T-helper 2 cell treated with Interferon-gamma antibody and Interleukin-4, amounts not matched to agents 5 μg/mL and 100 μg/mL, for 36 hours (primary cell): Measurements from ENCODE around the gene ANOS1.
"Not testable (repeated sequence)": the region's sequence is repeated elsewhere in the genome, so short reads cannot be mapped to it uniquely, and the experiment has no call there.

Experiments
- DNase-seq: peaks from one replicate; pipeline ENCODE4 v3.0.0; 2021; ENCODE audit warnings: low spot score
- H3K27ac Mint-ChIP-seq: one replicate; pipeline ENCODE4 v1.8.0; 2021; ENCODE audit warnings: mild to moderate bottlenecking, mixed read lengths
- H3K27me3 Mint-ChIP-seq: one replicate; pipeline ENCODE4 v1.8.0; 2021; ENCODE audit warnings: low read depth, mixed read lengths
- H3K36me3 Mint-ChIP-seq: one replicate; pipeline ENCODE4 v1.8.0; 2021; ENCODE audit warnings: low read depth, mixed read lengths
- H3K4me1 Mint-ChIP-seq: one replicate; pipeline ENCODE4 v1.8.0; 2021; ENCODE audit warnings: low read depth, mixed read lengths
- H3K4me3 Mint-ChIP-seq: one replicate; pipeline ENCODE4 v1.8.0; 2022; ENCODE audit warnings: mild to moderate bottlenecking, moderate library complexity, mixed read lengths
- H3K9me3 Mint-ChIP-seq: one replicate; pipeline ENCODE4 v1.8.0; 2021; ENCODE audit warnings: mixed read lengths

ANOS1 gene

GRCh38 chrX:8632924-8633323 lies 99.0 kb downstream of the ANOS1 start:
- Mint-ChIP-seq H3K9me3 (no peaks in the 10 kb centered on the region), H3K36me3 (no peaks in the 10 kb centered on the region), H3K4me1 (no peaks in the 10 kb centered on the region), H3K4me3 (no peak overlapping the region), H3K27me3 (no peaks in the 10 kb centered on the region), H3K27ac (no peak overlapping the region)
- no peak for DNase-seq

GRCh38 chrX:8629871-8630270 lies 102.1 kb downstream of the ANOS1 start:
- no peak overlapping the region for H3K4me3 Mint-ChIP-seq
- no peaks in the 10 kb centered on the region for H3K4me1 Mint-ChIP-seq
- no peaks in the 10 kb centered on the region for H3K36me3 Mint-ChIP-seq
- H3K27ac Mint-ChIP-seq = no peak overlapping the region
- H3K27me3 Mint-ChIP-seq = no peaks in the 10 kb centered on the region
- no peaks in the 10 kb centered on the region for H3K9me3 Mint-ChIP-seq
- DNase-seq = no peak

DNA sequence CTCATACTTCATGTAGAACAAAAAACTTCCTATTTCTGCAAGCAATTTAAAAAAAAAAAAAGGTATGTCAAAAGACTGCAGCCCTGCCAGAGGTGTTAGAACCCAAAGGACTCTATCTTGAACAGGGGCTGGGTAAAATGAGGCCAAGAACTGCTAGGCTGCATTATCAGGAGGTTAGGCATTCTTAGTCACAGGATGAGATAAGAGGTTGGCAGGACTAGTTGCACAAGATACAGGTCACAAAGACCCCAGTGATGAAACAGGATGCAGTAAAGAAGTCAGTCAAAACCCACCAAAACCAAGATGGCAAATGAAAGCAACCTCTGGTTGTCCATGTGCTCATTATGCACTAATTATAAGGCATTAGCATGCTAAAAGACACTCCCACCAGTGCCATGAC lies 104.1 kb downstream of the ANOS1 start:
- Mint-ChIP-seq H3K9me3 (peaks cover 2% of the 10 kb centered on the region), H3K27me3 (no peaks in the 10 kb centered on the region), H3K27ac (no peak overlapping the region), H3K4me3 (no peak overlapping the region), H3K4me1 (no peaks in the 10 kb centered on the region), H3K36me3 (no peaks in the 10 kb centered on the region)
- no peak for DNase-seq

GRCh38 chrX:8607326-8607725 lies 124.6 kb downstream of the ANOS1 start:
- Mint-ChIP-seq H3K9me3 (no peaks in the 10 kb centered on the region), H3K4me1 (no peaks in the 10 kb centered on the region), H3K4me3 (no peak overlapping the region), H3K27ac (no peak overlapping the region), H3K36me3 (no peaks in the 10 kb centered on the region), H3K27me3 (no peaks in the 10 kb centered on the region)
- DNase-seq = no peak

GRCh38 chrX:8604131-8604530 lies 127.8 kb downstream of the ANOS1 start:
- H3K27ac Mint-ChIP-seq = no peak overlapping the region
- H3K4me3 Mint-ChIP-seq = no peak overlapping the region
- H3K36me3 Mint-ChIP-seq = no peaks in the 10 kb centered on the region
- H3K4me1 Mint-ChIP-seq = no peaks in the 10 kb centered on the region
- H3K27me3 Mint-ChIP-seq = no peaks in the 10 kb centered on the region
- no peak for DNase-seq
- H3K9me3 Mint-ChIP-seq = no peaks in the 10 kb centered on the region

GRCh38 chrX:8591501-8591900 lies 140.4 kb downstream of the ANOS1 start:
- DNase-seq = no peak
- Mint-ChIP-seq H3K27ac (no peak overlapping the region), H3K36me3 (no peaks in the 10 kb centered on the region), H3K4me3 (no peak overlapping the region), H3K9me3 (no peaks in the 10 kb centered on the region), H3K4me1 (no peaks in the 10 kb centered on the region), H3K27me3 (no peaks in the 10 kb centered on the region)

- DNase-seq = no peak
- no peaks in the 10 kb centered on the region for H3K9me3 Mint-ChIP-seq
- no peaks in the 10 kb centered on the region for H3K4me1 Mint-ChIP-seq
- no peaks in the 10 kb centered on the region for H3K36me3 Mint-ChIP-seq
- H3K27ac Mint-ChIP-seq = no peak overlapping the region
- no peak overlapping the region for H3K4me3 Mint-ChIP-seq
- H3K27me3 Mint-ChIP-seq = no peaks in the 10 kb centered on the region
Observed at GRCh38 chrX:8586953-8587352, 145.0 kb downstream of the ANOS1 start.

DNA sequence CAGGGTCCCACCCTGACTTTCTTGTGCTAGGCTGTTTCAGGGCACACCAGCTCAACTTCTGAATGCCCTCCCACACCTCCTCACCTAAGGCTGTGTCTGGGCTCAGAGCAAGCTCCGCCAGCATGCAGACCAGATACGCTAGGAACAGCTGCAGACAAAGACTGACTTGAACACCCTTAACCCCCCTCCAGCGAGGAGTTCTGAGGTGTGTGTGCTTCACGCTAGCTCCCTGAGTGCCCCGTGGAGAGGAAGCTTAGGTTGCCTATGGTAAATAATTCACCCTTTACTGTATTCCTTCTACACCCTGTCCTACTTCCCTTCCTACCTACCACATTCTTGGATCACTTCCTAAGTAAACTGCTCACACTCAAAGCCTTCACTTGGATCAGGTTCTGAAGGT lies 152.3 kb downstream of the ANOS1 start:
- H3K36me3 Mint-ChIP-seq = no peaks in the 10 kb centered on the region
- no peaks in the 10 kb centered on the region for H3K27me3 Mint-ChIP-seq
- no peak overlapping the region for H3K4me3 Mint-ChIP-seq
- H3K27ac Mint-ChIP-seq = no peak overlapping the region
- H3K9me3 Mint-ChIP-seq = no peaks in the 10 kb centered on the region
- no peak for DNase-seq
- H3K4me1 Mint-ChIP-seq = no peaks in the 10 kb centered on the region

DNA sequence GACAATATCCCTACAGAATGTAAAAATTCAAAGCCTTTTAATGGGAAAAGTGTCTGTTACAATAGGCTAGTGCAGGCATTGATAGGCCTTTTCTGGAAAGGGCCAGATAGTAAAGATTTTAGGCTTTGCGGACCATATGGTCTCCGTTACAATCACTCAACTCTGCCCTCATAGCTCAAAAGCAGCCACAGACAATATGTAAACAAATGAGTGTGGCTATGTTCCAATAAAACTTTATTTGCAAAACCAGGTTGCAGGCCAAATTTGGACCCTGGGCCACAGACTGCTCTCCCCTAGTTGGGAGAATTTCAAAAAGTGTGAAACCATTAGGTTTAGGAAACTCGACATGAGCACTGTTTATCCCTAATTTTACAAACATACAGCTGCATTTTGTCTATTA lies 155.1 kb downstream of the ANOS1 start:
- H3K9me3 Mint-ChIP-seq = peaks cover 4% of the 10 kb centered on the region
- no peaks in the 10 kb centered on the region for H3K27me3 Mint-ChIP-seq
- H3K27ac Mint-ChIP-seq = no peak overlapping the region
- no peak for DNase-seq
- no peaks in the 10 kb centered on the region for H3K36me3 Mint-ChIP-seq
- H3K4me3 Mint-ChIP-seq = no peak overlapping the region
- no peaks in the 10 kb centered on the region for H3K4me1 Mint-ChIP-seq

- Mint-ChIP-seq H3K4me3 (no peak overlapping the region), H3K36me3 (no peaks in the 10 kb centered on the region), H3K27ac (no peak overlapping the region), H3K4me1 (no peaks in the 10 kb centered on the region), H3K9me3 (peaks cover 3% of the 10 kb centered on the region), H3K27me3 (no peaks in the 10 kb centered on the region)
- no peak for DNase-seq
Observed at GRCh38 chrX:8565729-8566128, 166.2 kb downstream of the ANOS1 start.

GRCh38 chrX:8548446-8548845 lies 183.5 kb downstream of the ANOS1 start:
- H3K4me3 Mint-ChIP-seq = no peak overlapping the region
- no peaks in the 10 kb centered on the region for H3K27me3 Mint-ChIP-seq
- no peak for DNase-seq
- H3K27ac Mint-ChIP-seq = no peak overlapping the region
- no peaks in the 10 kb centered on the region for H3K9me3 Mint-ChIP-seq
- H3K36me3 Mint-ChIP-seq = no peaks in the 10 kb centered on the region
- no peaks in the 10 kb centered on the region for H3K4me1 Mint-ChIP-seq

- no peaks in the 10 kb centered on the region for H3K36me3 Mint-ChIP-seq
- DNase-seq = no peak
- no peak overlapping the region for H3K27ac Mint-ChIP-seq
- no peaks in the 10 kb centered on the region for H3K9me3 Mint-ChIP-seq
- no peak overlapping the region for H3K4me3 Mint-ChIP-seq
- no peaks in the 10 kb centered on the region for H3K4me1 Mint-ChIP-seq
- no peaks in the 10 kb centered on the region for H3K27me3 Mint-ChIP-seq
Observed at GRCh38 chrX:8546715-8547114, 185.2 kb downstream of the ANOS1 start.

GRCh38 chrX:8520791-8521190 lies 211.1 kb downstream of the ANOS1 start:
- H3K27me3 Mint-ChIP-seq = no peaks in the 10 kb centered on the region
- H3K4me1 Mint-ChIP-seq = no peaks in the 10 kb centered on the region
- no peaks in the 10 kb centered on the region for H3K36me3 Mint-ChIP-seq
- H3K27ac Mint-ChIP-seq = no peak overlapping the region
- H3K9me3 Mint-ChIP-seq = no peaks in the 10 kb centered on the region
- DNase-seq = no peak
- no peak overlapping the region for H3K4me3 Mint-ChIP-seq

DNA sequence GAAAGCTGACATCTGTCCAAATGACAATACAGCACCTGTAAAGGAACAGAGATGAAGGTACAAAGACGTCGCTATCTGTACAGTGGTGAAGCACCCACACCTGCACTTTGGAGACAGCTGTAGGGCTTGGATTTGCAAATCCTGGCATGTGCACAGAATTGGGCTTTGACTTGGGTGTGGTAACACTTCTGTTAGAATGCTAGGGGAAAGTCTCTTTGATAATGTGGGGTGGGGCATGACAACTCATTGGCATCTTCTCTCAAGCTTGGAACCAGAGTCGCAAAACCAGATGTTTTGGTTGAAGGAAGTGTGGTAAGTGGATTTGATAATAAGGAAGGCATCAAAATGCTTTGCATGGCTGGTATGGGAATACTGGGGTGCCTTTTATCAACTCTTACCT lies 211.8 kb downstream of the ANOS1 start:
- DNase-seq = no peak
- Mint-ChIP-seq H3K27ac (no peak overlapping the region), H3K27me3 (no peaks in the 10 kb centered on the region), H3K4me1 (no peaks in the 10 kb centered on the region), H3K36me3 (no peaks in the 10 kb centered on the region), H3K4me3 (no peak overlapping the region), H3K9me3 (peaks cover under 1% of the 10 kb centered on the region)

DNA sequence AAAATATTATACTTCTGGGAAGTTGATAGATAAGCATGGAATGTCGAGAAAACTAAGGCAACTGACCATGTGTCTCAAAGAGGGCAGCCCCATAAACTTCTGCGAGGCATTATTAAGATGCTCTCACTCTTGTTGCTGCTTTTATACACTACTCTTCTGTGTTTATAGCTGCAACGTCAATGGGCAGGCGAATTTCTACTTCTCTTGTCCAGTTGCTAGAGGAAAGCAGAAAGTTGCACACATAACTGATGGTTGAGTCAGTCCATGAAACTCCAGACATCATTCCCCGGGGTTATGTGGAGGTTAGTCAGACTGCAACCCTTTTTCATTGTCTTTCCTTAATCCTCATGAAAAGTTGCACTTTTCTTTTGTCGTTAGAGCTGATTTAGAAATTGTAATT lies 227.5 kb downstream of the ANOS1 start:
- no peak overlapping the region for H3K4me3 Mint-ChIP-seq
- no peaks in the 10 kb centered on the region for H3K36me3 Mint-ChIP-seq
- no peaks in the 10 kb centered on the region for H3K9me3 Mint-ChIP-seq
- DNase-seq = no peak
- no peaks in the 10 kb centered on the region for H3K4me1 Mint-ChIP-seq
- no peaks in the 10 kb centered on the region for H3K27me3 Mint-ChIP-seq
- no peak overlapping the region for H3K27ac Mint-ChIP-seq

GRCh38 chrX:8502101-8502500 lies 229.8 kb downstream of the ANOS1 start:
- H3K27ac Mint-ChIP-seq, H3K27me3 Mint-ChIP-seq, H3K9me3 Mint-ChIP-seq, DNase-seq, H3K36me3 Mint-ChIP-seq, H3K4me1 Mint-ChIP-seq, H3K4me3 Mint-ChIP-seq: not testable (repeated sequence)
